Muscle of leg (tissue), 11 donors: ENCODE data around the gene C19orf53. TPM values are rescaled to one million over a fixed set of nuclear protein-coding genes. Genes with fewer than 3 reads are reported as not detected.
"Not testable (repeated sequence)": the region's sequence is repeated elsewhere in the genome, so short reads cannot be mapped to it uniquely, and the experiment has no call there.

Experiments
- DNase-seq: peaks from one replicate; pipeline ENCODE4 v3.0.0; 2013
- H3K27ac ChIP-seq: one replicate; pipeline ENCODE4 v1.5.1; 2013; ENCODE audit warnings: mild to moderate bottlenecking, low read length, control low read depth
- H3K27me3 ChIP-seq: one replicate; pipeline ENCODE4 v1.6.1; 2013; ENCODE audit warnings: low read length; ENCODE audit not compliant: control insufficient read depth, insufficient read depth
- H3K36me3 ChIP-seq: one replicate; pipeline ENCODE4 v1.6.1; 2013; ENCODE audit warnings: low read length; ENCODE audit not compliant: control insufficient read depth, insufficient read depth
- H3K4me1 ChIP-seq: one replicate; pipeline ENCODE4 v1.6.1; 2013; ENCODE audit warnings: low read length; ENCODE audit not compliant: control insufficient read depth, insufficient read depth
- H3K4me3 ChIP-seq: one replicate; pipeline ENCODE4 v1.5.1; 2013; ENCODE audit warnings: low read length, control low read depth
- H3K9me3 ChIP-seq: replicated peaks from 2 replicates; pipeline ENCODE4 v1.6.1; 2013; ENCODE audit warnings: low read depth, low read length; ENCODE audit not compliant: control insufficient read depth
- WGBS: methylation state at CpG from one replicate; pipeline ENCODE4 v1.1.5; 2013; ENCODE audit warnings: missing lambda C conversion rate; ENCODE audit not compliant: insufficient coverage; 5-methylcytosine and 5-hydroxymethylcytosine counted together
- polyA plus RNA-seq, 8 donors: library from polyadenylated mRNA; unstranded; fragments of 120-200 nt; gene quantifications; one replicate each; pipeline versions ENCODE4 v1.2.1 to v1.2.3, GENCODE V29; 2013; ENCODE audit warnings: inconsistent platforms in 1 of 8, low replicate concordance in 1 of 8; ENCODE audit not compliant: insufficient read length in 8 of 8, insufficient read depth in 1 of 8
- total RNA-seq: library from RNA; stranded (reverse); fragments of 120-200 nt; gene quantifications from one replicate; pipeline ENCODE4 v1.2.4, GENCODE V29; 2013

The C19orf53 gene
- total and polyA plus RNA-seq, 9 donors: 107 to 139 (median 118) TPM

- no peaks in the 10 kb centered on the region for H3K4me1 ChIP-seq
- H3K36me3 ChIP-seq: peaks cover 6% of the 10 kb centered on the region
- H3K27me3 ChIP-seq: no peaks in the 10 kb centered on the region
- H3K27ac ChIP-seq: no peak overlapping the region
- WGBS: 71% methylated on average over 2 of the region's 2 CpGs
- H3K4me3 ChIP-seq: no peak overlapping the region
- no peak for DNase-seq
- H3K9me3 ChIP-seq: no peaks in the 10 kb centered on the region
These were observed 32.4 kb upstream of the C19orf53 start for GRCh38 chr19:13741893-13742292.

GRCh38 chr19:13742756-13743155 is 31.5 kb upstream of the C19orf53 start:
- H3K9me3 ChIP-seq: peaks cover 3% of the 10 kb centered on the region
- no peaks in the 10 kb centered on the region for H3K27me3 ChIP-seq
- no CpG with 5 or more reads among the region's 1 CpG for WGBS
- H3K36me3 ChIP-seq: peaks cover under 1% of the 10 kb centered on the region
- DNase-seq: no peak
- H3K4me1 ChIP-seq: peaks cover 2% of the 10 kb centered on the region
- no peak overlapping the region for H3K27ac ChIP-seq
- no peak overlapping the region for H3K4me3 ChIP-seq

DNA sequence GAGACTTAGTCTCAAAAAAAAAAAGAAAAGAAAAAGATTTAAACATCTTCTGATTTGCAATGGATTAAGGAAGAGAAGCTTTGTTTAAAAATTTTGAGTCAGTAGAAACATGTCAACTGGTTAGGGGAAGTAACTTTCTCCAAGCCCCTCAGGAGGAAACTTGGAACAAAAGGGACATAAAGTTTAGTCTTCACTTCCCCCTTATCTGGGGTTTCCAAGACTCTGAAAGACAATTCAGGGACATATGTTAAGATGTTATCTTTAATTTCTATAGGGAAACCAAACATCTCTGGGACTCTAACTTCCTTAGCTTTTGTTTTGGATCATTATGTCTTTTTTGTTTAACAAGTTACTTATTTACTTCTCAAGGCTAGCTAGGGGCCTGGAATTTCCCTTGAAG is 30.1 kb upstream of the C19orf53 start:
- Histone ChIP-seq H3K27ac (peak overlapping the region; percentile 21), H3K9me3 (peaks cover 3% of the 10 kb centered on the region), H3K4me1 (peaks cover 10% of the 10 kb centered on the region), H3K27me3 (no peaks in the 10 kb centered on the region), H3K36me3 (no peaks in the 10 kb centered on the region), H3K4me3 (no peak overlapping the region)
- peak; percentile 38 for DNase-seq

GRCh38 chr19:13747098-13747453 is 27.2 kb upstream of the C19orf53 start:
- Histone ChIP-seq H3K27ac (peak overlapping the region; percentile 55), H3K27me3 (no peaks in the 10 kb centered on the region), H3K4me3 (peak overlapping the region; percentile 77), H3K9me3 (peaks cover 3% of the 10 kb centered on the region), H3K36me3 (peaks cover 11% of the 10 kb centered on the region), H3K4me1 (peaks cover 10% of the 10 kb centered on the region)
- DNase-seq: no peak
- 100% methylated on average over 2 of the region's 8 CpGs for WGBS

DNA sequence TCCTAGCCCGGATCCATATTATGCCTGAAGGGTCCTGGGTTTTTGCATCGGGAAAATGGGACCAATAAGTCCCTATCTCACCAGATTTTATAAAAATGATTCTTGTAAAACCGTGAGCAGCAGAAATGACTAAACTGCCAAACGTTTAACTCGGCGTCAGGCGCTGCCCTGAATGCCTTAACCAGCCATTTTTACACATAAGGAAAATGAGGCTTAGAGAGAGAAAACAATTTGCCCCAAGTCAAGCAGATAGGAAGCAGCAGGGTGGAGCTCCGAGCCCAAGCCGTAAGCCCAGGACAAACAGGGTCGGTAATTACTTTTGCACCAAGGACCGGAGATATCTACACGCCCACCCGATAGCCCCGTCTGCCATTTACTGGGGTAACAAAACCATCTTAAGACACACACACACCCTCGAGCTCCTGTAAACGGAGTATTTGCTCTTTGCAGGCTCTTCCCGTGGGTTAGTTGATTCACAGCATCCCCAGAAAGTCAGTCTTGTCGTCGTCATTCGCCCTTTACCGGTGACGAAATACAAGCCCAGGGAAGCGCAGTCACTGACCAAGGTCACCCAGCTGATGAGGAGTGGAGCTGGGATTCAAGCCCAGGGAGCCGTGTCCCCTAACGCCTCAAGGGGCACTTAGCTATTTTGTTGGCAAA is 26.0 kb upstream of the C19orf53 start:
- 2% methylated on average over 18 of the region's 25 CpGs for WGBS
- Histone ChIP-seq H3K4me1 (peaks cover 10% of the 10 kb centered on the region), H3K9me3 (peaks cover 3% of the 10 kb centered on the region), H3K27me3 (no peaks in the 10 kb centered on the region), H3K4me3 (peak overlapping the region; percentile 77), H3K36me3 (peaks cover 19% of the 10 kb centered on the region), H3K27ac (peak overlapping the region; percentile 82)
- DNase-seq: peak; percentile 26

DNA sequence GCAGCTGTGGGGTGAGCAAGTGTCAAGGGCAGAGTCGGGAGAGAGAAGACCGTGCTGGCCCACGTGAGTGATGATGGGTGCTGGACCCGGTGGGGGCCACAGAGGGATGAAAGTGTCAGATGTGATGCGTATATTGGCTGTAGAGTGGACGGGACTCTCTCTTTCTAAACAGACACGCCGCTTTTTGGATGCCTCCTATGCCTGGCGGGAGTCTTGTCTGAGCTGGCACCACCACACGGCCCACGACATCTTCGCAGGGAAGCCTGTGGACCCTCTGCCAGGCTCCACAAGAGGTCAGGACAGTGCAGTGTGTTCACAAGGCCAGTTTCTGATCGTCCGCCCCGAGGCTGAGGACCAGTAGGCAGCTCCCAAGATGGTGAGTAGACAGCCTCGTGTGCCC is 22.8 kb upstream of the C19orf53 start:
- DNase-seq: no peak
- H3K4me3 ChIP-seq: no peak overlapping the region
- 88% methylated on average over 12 of the region's 16 CpGs for WGBS
- H3K27ac ChIP-seq: no peak overlapping the region
- H3K27me3 ChIP-seq: no peaks in the 10 kb centered on the region
- H3K9me3 ChIP-seq: peaks cover 3% of the 10 kb centered on the region
- H3K4me1 ChIP-seq: peaks cover 10% of the 10 kb centered on the region
- H3K36me3 ChIP-seq: peaks cover 45% of the 10 kb centered on the region

DNA sequence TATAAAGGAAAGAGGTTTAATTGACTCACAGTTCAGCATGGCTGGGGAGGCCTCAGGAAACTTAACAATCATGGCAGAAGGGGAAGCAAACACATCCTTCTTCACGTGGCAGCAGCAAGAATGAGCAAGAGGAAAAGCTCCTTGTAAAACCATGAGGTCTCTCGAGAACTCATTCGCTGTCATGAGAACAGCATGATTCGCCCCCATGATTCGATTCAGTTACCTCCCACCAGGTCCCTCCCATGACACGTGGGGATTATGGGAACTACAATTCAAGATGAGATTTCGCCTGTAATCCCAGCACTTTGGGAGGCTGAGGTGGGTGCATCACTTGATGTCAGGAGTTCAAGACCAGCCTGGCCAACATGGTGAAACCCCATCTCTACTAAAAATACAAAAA is 20.6 kb upstream of the C19orf53 start:
- peaks cover 65% of the 10 kb centered on the region for H3K36me3 ChIP-seq
- not testable (repeated sequence) for H3K4me1 ChIP-seq, H3K27me3 ChIP-seq, H3K27ac ChIP-seq, H3K4me3 ChIP-seq, DNase-seq, H3K9me3 ChIP-seq
- no CpG with 5 or more reads among the region's 7 CpGs for WGBS

DNA sequence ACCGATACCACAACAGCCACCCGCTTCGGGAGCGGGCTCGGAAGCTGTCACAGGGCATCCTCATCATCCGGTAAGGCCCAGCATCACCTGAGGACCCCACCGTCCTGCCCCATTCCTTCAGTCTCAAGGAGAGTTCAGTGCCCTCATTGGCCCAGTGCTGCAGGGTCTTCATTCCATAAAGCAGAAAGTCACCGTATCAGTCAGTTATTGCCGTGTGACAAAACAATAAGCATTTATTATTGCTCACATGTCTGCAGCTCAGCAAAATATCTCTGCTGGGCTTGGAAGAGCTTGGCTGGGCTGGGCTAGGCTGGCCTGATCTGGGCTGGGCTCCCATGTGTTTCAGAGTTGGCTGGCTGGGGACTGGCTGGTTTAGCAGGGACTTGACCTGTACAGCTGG is 18.0 kb upstream of the C19orf53 start:
- H3K4me1 ChIP-seq: no peaks in the 10 kb centered on the region
- DNase-seq: no peak
- no peaks in the 10 kb centered on the region for H3K9me3 ChIP-seq
- H3K36me3 ChIP-seq: peaks cover 79% of the 10 kb centered on the region
- whole genome bisulfite sequencing: 94% methylated on average over 8 of the region's 9 CpGs
- H3K27ac ChIP-seq: no peak overlapping the region
- no peak overlapping the region for H3K4me3 ChIP-seq
- no peaks in the 10 kb centered on the region for H3K27me3 ChIP-seq

GRCh38 chr19:13757805-13758772 is 16.2 kb upstream of the C19orf53 start:
- no peak overlapping the region for H3K27ac ChIP-seq
- 88% methylated on average over 10 of the region's 15 CpGs for WGBS
- H3K36me3 ChIP-seq: peaks cover 76% of the 10 kb centered on the region
- H3K4me3 ChIP-seq: no peak overlapping the region
- H3K9me3 ChIP-seq: no peaks in the 10 kb centered on the region
- H3K4me1 ChIP-seq: no peaks in the 10 kb centered on the region
- DNase-seq: no peak
- no peaks in the 10 kb centered on the region for H3K27me3 ChIP-seq

DNA sequence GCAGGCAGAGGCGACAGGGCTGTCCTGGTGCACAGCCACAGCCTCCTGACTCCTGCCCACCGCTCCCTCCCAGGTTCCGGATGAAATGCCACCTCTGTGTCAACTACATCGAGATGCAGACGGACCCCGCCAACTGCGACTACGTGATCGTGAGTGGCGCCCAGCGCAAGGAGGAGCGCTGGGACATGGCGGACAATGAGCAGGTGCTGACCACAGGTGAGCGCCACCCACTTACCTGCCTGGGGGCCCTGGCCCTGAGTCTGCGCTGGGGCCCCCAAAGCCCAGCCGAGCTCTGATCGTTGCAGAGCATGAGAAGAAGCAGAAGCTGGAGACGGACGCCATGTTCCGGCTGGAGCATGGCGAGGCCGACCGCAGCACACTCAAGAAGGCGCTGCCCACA is 15.5 kb upstream of the C19orf53 start:
- DNase-seq: no peak
- Histone ChIP-seq H3K27ac (no peak overlapping the region), H3K4me3 (no peak overlapping the region), H3K36me3 (peaks cover 74% of the 10 kb centered on the region), H3K9me3 (no peaks in the 10 kb centered on the region), H3K27me3 (no peaks in the 10 kb centered on the region), H3K4me1 (peaks cover 1% of the 10 kb centered on the region)
- WGBS: 93% methylated on average over 24 of the region's 24 CpGs
